Panc1 (cell line): ENCODE data around the gene RIC1.

Experiments
- POLR2AphosphoS5 ChIP-seq: IDR thresholded peaks from 2 replicates; pipeline ENCODE4 v1.6.1; 2012; ENCODE audit warnings: mild to moderate bottlenecking, low read depth, low read length, moderate library complexity
- TF ChIP-seq, protein P1 (sequence below): fragments of 450-650 bp; IDR thresholded peaks from 2 replicates; pipeline ENCODE4 v1.5.1; 2017; ENCODE audit warnings: mild to moderate bottlenecking

DNA sequence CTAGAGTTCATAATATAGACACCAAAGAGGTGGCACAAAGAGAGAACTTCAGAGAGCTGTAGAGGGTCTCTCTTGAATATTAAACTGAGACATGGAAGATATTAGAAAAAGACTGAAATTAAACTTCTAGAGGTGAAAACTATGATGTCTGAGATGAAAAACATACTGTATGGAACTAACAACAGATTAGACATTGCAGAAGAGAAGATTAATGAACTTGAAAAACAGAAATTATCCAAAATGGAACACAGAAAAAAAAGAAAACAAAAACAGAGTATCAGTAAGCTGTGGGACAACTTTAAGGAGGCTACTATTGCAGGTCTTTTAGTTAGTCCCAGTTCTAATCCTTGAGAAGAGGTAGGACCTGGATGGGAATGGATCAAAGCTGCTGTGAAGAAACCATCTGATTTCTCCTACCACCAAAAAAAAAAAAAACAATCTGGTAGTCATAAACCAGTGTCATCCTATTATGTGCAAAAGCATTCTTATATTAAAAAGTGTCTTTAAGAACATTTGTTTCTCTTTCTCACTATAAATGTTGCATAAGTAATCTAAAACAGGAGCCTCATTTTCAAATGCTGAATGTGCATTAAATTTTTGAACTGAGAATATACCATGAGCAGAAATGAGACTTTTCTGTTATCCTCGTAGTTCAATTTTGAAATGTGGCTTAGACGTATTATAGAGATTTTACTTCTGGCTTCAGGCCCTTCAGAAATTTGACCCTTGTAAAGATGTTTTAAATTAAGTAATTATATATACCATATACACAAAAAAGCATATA is 107.8 kb downstream of the RIC1 start:
- TF ChIP-seq POLR2AphosphoS5: no peak
- TF ChIP-seq, protein P1, sequence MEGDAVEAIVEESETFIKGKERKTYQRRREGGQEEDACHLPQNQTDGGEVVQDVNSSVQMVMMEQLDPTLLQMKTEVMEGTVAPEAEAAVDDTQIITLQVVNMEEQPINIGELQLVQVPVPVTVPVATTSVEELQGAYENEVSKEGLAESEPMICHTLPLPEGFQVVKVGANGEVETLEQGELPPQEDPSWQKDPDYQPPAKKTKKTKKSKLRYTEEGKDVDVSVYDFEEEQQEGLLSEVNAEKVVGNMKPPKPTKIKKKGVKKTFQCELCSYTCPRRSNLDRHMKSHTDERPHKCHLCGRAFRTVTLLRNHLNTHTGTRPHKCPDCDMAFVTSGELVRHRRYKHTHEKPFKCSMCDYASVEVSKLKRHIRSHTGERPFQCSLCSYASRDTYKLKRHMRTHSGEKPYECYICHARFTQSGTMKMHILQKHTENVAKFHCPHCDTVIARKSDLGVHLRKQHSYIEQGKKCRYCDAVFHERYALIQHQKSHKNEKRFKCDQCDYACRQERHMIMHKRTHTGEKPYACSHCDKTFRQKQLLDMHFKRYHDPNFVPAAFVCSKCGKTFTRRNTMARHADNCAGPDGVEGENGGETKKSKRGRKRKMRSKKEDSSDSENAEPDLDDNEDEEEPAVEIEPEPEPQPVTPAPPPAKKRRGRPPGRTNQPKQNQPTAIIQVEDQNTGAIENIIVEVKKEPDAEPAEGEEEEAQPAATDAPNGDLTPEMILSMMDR: no peak
